Uterus (tissue), 2 donors: ENCODE measurements around the gene SLC39A7.

Experiments
- POLR2A ChIP-seq, 2 donors: fragments of 450-650 bp; IDR thresholded peaks; one replicate each; pipeline ENCODE4 v1.6.1; 2016; ENCODE audit warnings: antibody characterized with exemption in 2 of 2, mild to moderate bottlenecking in 1 of 2, moderate library complexity in 1 of 2
- TF ChIP-seq, protein P1 (sequence below), 4 experiments: fragments of 200-600 bp in 2 of 4; fragments of 450-650 bp in 2 of 4; sonication (generic) in 2 of 4; IDR thresholded peaks; one replicate each; pipeline ENCODE4 v1.5.1; 2016 to 2019; ENCODE audit warnings: antibody characterized with exemption in 4 of 4, mild to moderate bottlenecking in 2 of 4, moderate library complexity in 1 of 4

DNA sequence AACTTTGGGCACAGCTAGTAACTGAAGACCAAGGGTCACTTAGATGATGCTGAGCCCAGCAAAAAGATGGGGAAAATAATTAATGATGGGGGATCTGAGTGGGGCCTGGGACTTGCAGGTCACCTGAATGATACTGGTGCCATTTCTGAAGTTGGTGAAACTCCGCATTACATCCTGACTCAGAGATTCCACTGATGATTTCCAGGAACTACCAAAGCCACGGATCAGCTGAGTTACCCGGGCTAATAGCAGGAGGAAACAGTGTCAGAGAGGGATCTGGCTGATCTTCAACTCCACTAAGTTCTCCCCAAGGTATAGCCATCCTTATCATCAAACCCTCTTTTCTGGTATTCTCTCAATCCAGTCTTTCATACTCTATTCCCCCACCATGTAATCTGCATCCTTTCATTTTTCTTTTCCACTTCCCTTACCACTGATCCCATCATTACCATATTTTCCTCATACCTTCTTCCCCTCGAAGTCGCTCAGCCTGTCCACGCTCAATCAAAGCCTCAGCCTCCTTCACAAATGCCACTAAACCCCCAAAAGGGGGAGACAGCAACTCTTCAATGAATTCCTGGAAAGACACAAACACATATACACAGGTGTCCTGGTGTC, 50.8 kb downstream of the SLC39A7 start:
- no peak for TF ChIP-seq POLR2A (IDR thresholded peaks at IDR 0.05)
- TF ChIP-seq, protein P1, sequence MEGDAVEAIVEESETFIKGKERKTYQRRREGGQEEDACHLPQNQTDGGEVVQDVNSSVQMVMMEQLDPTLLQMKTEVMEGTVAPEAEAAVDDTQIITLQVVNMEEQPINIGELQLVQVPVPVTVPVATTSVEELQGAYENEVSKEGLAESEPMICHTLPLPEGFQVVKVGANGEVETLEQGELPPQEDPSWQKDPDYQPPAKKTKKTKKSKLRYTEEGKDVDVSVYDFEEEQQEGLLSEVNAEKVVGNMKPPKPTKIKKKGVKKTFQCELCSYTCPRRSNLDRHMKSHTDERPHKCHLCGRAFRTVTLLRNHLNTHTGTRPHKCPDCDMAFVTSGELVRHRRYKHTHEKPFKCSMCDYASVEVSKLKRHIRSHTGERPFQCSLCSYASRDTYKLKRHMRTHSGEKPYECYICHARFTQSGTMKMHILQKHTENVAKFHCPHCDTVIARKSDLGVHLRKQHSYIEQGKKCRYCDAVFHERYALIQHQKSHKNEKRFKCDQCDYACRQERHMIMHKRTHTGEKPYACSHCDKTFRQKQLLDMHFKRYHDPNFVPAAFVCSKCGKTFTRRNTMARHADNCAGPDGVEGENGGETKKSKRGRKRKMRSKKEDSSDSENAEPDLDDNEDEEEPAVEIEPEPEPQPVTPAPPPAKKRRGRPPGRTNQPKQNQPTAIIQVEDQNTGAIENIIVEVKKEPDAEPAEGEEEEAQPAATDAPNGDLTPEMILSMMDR (IDR thresholded peaks at IDR 0.05): no peak
